Endothelial cell of hepatic sinusoid (primary cell): ENCODE results near the gene NOP58.
"Not testable (repeated sequence)": the region's sequence is repeated elsewhere in the genome, so short reads cannot be mapped to it uniquely, and the experiment has no call there.

Experiments used
- in situ Hi-C: cut with HindIII; loops from 2 replicates; pipeline ENCODE4 v1.10.0; 2017; ENCODE audit warnings: low sequenced_read_pairs

The NOP58 gene

GRCh38 chr2:202265467-202266277, at the start of gene NOP58:
Gene NOP58, plus strand, starts transcription at chr2:202265763. Its CDS starts 179 bp downstream, at chr2:202265942.
- in situ Hi-C loops = no loop called here

- in situ Hi-C loops = no loop called here
Observed at GRCh38 chr2:202221873-202222272, 43.7 kb upstream of the NOP58 start.

GRCh38 chr2:202237787-202238233, 27.8 kb upstream of the NOP58 start:
- in situ Hi-C loops = no loop called here

GRCh38 chr2:202238234-202239197, 27.0 kb upstream of the NOP58 start, which contains the start of gene SUMO1:
Gene SUMO1, minus strand, starts transcription at chr2:202238597. Its CDS starts 146 bp downstream, at chr2:202238451.
- in situ Hi-C loops = no loop called here

GRCh38 chr2:202247710-202248109, 17.9 kb upstream of the NOP58 start:
- in situ Hi-C loops = not testable (repeated sequence)

- in situ Hi-C loops = no loop called here
Observed at GRCh38 chr2:202249521-202250253, 15.9 kb upstream of the NOP58 start.

GRCh38 chr2:202251494-202251893, 14.1 kb upstream of the NOP58 start:
- in situ Hi-C loops = no loop called here

- in situ Hi-C loops = no loop called here
Observed at GRCh38 chr2:202261531-202261930, 4.0 kb upstream of the NOP58 start.

GRCh38 chr2:202267495-202267894, 1.9 kb downstream of the NOP58 start:
- in situ Hi-C loops = no loop called here

- in situ Hi-C loops = no loop called here
Observed at GRCh38 chr2:202269585-202269984, 4.0 kb downstream of the NOP58 start.

- in situ Hi-C loops = no loop called here
Observed at GRCh38 chr2:202270487-202270886, 4.9 kb downstream of the NOP58 start.

GRCh38 chr2:202276078-202276720, 10.6 kb downstream of the NOP58 start:
- in situ Hi-C loops = not testable (repeated sequence)

- in situ Hi-C loops = no loop called here
Observed at GRCh38 chr2:202278036-202278760, 12.6 kb downstream of the NOP58 start.

- in situ Hi-C loops = no loop called here
Observed at GRCh38 chr2:202278944-202279343, 13.4 kb downstream of the NOP58 start.

- in situ Hi-C loops = no loop called here
Observed at GRCh38 chr2:202286595-202286994, 21.0 kb downstream of the NOP58 start.

- in situ Hi-C loops = no loop called here
Observed at GRCh38 chr2:202289394-202290204, 24.0 kb downstream of the NOP58 start.

- in situ Hi-C loops = no loop called here
Observed at GRCh38 chr2:202290316-202290715, 24.8 kb downstream of the NOP58 start.

- in situ Hi-C loops = no loop called here
Observed at GRCh38 chr2:202290970-202291369, 25.4 kb downstream of the NOP58 start.

GRCh38 chr2:202299712-202300111, 34.1 kb downstream of the NOP58 start:
- in situ Hi-C loops = no loop called here
